Lung (tissue), 12 donors: ENCODE measurements around the gene FRK. TPM values are rescaled to one million over a fixed set of nuclear protein-coding genes. Genes with fewer than 3 reads are reported as not detected.

ENCODE experiments used
- ATAC-seq: fragments of 200-7000 bp; cut with Tn5 transposase; one replicate; pipeline ENCODE4 v1.9.1; 2020; ENCODE audit warnings: moderate number of reproducible peaks; ENCODE audit not compliant: insufficient read depth, low FRiP score
- DNase-seq, 3 donors: peaks; one replicate each; pipeline ENCODE4 v3.0.0-alpha.2; 2013 to 2017
- H3K27ac ChIP-seq, 2 donors: one replicate each; pipeline ENCODE4 v1.5.1; 2013; ENCODE audit warnings: mild to moderate bottlenecking in 2 of 2, moderate library complexity in 2 of 2, control low read depth in 1 of 2, inconsistent platforms in 1 of 2, low read depth in 1 of 2, low read length in 1 of 2
- H3K27me3 ChIP-seq, 3 donors: one replicate each; pipeline ENCODE4 v1.5.1; 2013; ENCODE audit warnings: low read length in 2 of 3; ENCODE audit not compliant: control insufficient read depth in 3 of 3, insufficient read depth in 3 of 3
- H3K36me3 ChIP-seq, 4 donors: one replicate each; pipeline ENCODE4 v1.5.1; 2013; ENCODE audit warnings: low read length in 4 of 4, mild to moderate bottlenecking in 1 of 4, moderate library complexity in 1 of 4; ENCODE audit not compliant: control insufficient read depth in 4 of 4, insufficient read depth in 4 of 4
- H3K4me1 ChIP-seq, 5 donors: one replicate each; pipeline ENCODE4 v1.5.1; 2013; ENCODE audit warnings: low read length in 5 of 5, mild to moderate bottlenecking in 2 of 5, moderate library complexity in 1 of 5; ENCODE audit not compliant: control insufficient read depth in 5 of 5, insufficient read depth in 5 of 5
- H3K4me3 ChIP-seq: one replicate; pipeline ENCODE4 v1.5.1; 2013; ENCODE audit warnings: mild to moderate bottlenecking, control low read depth, moderate library complexity
- H3K9ac ChIP-seq, 2 donors: one replicate each; pipeline ENCODE4 v1.5.1; 2013; ENCODE audit warnings: low read length in 2 of 2, control low read depth in 1 of 2; ENCODE audit not compliant: insufficient read depth in 1 of 2
- H3K9me3 ChIP-seq, 4 donors: one replicate each; pipeline ENCODE4 v1.5.1; 2013; ENCODE audit warnings: low read length in 3 of 4, mild to moderate bottlenecking in 1 of 4, moderate library complexity in 1 of 4; ENCODE audit not compliant: control insufficient read depth in 4 of 4, insufficient read depth in 3 of 4
- WGBS, 2 donors: extraction: QIAGEN DNeasy Blood & Tissue Kit; methylation state at CpG; one replicate each; pipeline ENCODE4 v1.1.7; 2013; 5-methylcytosine and 5-hydroxymethylcytosine counted together
- polyA plus RNA-seq, 2 donors: library from polyadenylated mRNA; stranded (reverse); fragments of 200-250 nt; gene quantifications; one replicate each; pipeline ENCODE4 v1.2.1, GENCODE V29; 2013
- total RNA-seq, 2 donors: library from RNA; depleted of rRNA in 1 of 2; stranded (reverse); fragments of >200 nt in 1 of 2; gene quantifications; one replicate each; pipeline ENCODE4 v1.2.1, GENCODE V29; 2014 to 2021
- TF ChIP-seq, protein P1 (sequence below): IDR thresholded peaks from 2 replicates; pipeline ENCODE4 v1.5.1; 2012; ENCODE audit warnings: mild to moderate bottlenecking; ENCODE audit errors: control extremely low read depth, extremely low read depth
- donor health status: control.
- donor health status: control.
- donor health status: Bipolar disorder and iron deficiency.
- donor health status: healthy.
- donor health status: DM: yes; HTN: yes; CAD: no.

Gene FRK
- total and polyA plus RNA-seq, 4 donors = 1.2 to 18.3 (median 5.1) TPM

GRCh38 chr6:116035616-116036015 lies 25.1 kb downstream of the FRK start:
- TF ChIP-seq, protein P1, sequence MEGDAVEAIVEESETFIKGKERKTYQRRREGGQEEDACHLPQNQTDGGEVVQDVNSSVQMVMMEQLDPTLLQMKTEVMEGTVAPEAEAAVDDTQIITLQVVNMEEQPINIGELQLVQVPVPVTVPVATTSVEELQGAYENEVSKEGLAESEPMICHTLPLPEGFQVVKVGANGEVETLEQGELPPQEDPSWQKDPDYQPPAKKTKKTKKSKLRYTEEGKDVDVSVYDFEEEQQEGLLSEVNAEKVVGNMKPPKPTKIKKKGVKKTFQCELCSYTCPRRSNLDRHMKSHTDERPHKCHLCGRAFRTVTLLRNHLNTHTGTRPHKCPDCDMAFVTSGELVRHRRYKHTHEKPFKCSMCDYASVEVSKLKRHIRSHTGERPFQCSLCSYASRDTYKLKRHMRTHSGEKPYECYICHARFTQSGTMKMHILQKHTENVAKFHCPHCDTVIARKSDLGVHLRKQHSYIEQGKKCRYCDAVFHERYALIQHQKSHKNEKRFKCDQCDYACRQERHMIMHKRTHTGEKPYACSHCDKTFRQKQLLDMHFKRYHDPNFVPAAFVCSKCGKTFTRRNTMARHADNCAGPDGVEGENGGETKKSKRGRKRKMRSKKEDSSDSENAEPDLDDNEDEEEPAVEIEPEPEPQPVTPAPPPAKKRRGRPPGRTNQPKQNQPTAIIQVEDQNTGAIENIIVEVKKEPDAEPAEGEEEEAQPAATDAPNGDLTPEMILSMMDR = no peak
- Histone ChIP-seq H3K36me3 (no peaks in the 10 kb centered on the region), H3K4me3 (no peak overlapping the region), H3K9me3 (peaks cover 0 to 2% (median 0%) of the 10 kb centered on the region in 4 donors), H3K27ac (no peak overlapping the region), H3K9ac (no peak overlapping the region), H3K4me1 (peaks cover 0 to 8% (median 6%) of the 10 kb centered on the region in 5 donors), H3K27me3 (no peaks in the 10 kb centered on the region)
- DNase-seq (no peak), ATAC-seq (no peak)
- WGBS, 2 donors = 64 to 84% methylated on average over 4 of the region's 4 CpGs

- H3K4me1 ChIP-seq = peaks cover 0 to 14% (median 8%) of the 10 kb centered on the region in 5 donors
- peaks cover 0 to 2% (median 0%) of the 10 kb centered on the region in 4 donors for H3K9me3 ChIP-seq
- H3K9ac ChIP-seq = no peak overlapping the region
- ATAC-seq = no peak
- TF ChIP-seq, protein P1 = no peak
- no peaks in the 10 kb centered on the region for H3K27me3 ChIP-seq
- DNase-seq = no peak
- H3K4me3 ChIP-seq = no peak overlapping the region
- H3K27ac ChIP-seq = no peak overlapping the region
- H3K36me3 ChIP-seq = no peaks in the 10 kb centered on the region
- WGBS, 2 donors = 42 to 50% methylated on average over 2 of the region's 2 CpGs
Observed at GRCh38 chr6:116034327-116034726, 26.4 kb downstream of the FRK start.

- Histone ChIP-seq H3K4me1 (peaks cover 1 to 14% (median 8%) of the 10 kb centered on the region in 5 donors), H3K36me3 (no peaks in the 10 kb centered on the region), H3K4me3 (no peak overlapping the region), H3K27me3 (no peaks in the 10 kb centered on the region), H3K27ac (no peak overlapping the region), H3K9me3 (peaks cover 0 to 2% (median 0%) of the 10 kb centered on the region in 4 donors), H3K9ac (no peak overlapping the region)
- WGBS, 2 donors = 67 to 89% methylated on average over 4 of the region's 4 CpGs
- TF ChIP-seq, protein P1 = no peak
- no peak for ATAC-seq
- DNase-seq = no peak
Observed at GRCh38 chr6:116033687-116034303, 26.9 kb downstream of the FRK start.

GRCh38 chr6:116030770-116031169 lies 29.9 kb downstream of the FRK start:
- ATAC-seq = no peak
- Histone ChIP-seq H3K4me1 (peaks cover 0 to 13% (median 6%) of the 10 kb centered on the region in 5 donors), H3K36me3 (no peaks in the 10 kb centered on the region), H3K9ac (no peak overlapping the region), H3K27ac (no peak overlapping the region), H3K27me3 (no peaks in the 10 kb centered on the region), H3K4me3 (no peak overlapping the region), H3K9me3 (peaks cover 0 to 2% (median under 1%) of the 10 kb centered on the region in 4 donors)
- peak in 2 of 3 donors; percentile 74 to 80 for DNase-seq
- WGBS, 2 donors = 55 to 73% methylated on average over 1 of the region's 1 CpG
- TF ChIP-seq, protein P1 = no peak
